22Rv1 (cell line): ENCODE results near the gene TFF2.

Experiments
- CTCF ChIP-seq: fragments of 450-650 bp; IDR thresholded peaks from 2 replicates; pipeline ENCODE4 v1.5.1; 2017; ENCODE audit warnings: mild to moderate bottlenecking
- ZFX ChIP-seq: fragments of 450-650 bp; IDR thresholded peaks from 2 replicates; pipeline ENCODE4 v1.6.1; 2017; ENCODE audit warnings: antibody characterized with exemption, borderline replicate concordance

GRCh38 chr21:42316891-42317290 lies 33.9 kb downstream of the TFF2 start:
- TF ChIP-seq CTCF (no peak), ZFX (no peak)
